Natural killer cell (primary cell): ENCODE data around the gene DUSP1. TPM values are rescaled to one million over a fixed set of nuclear protein-coding genes. Genes with fewer than 3 reads are reported as not detected.
"Not testable (repeated sequence)": the region's sequence is repeated elsewhere in the genome, so short reads cannot be mapped to it uniquely, and the experiment has no call there.

Experiments used
- ATAC-seq, 3 donors: fragments of 150-1000 bp in 2 of 3; fragments of 200-7000 bp in 1 of 3; cut with Tn5 transposase; 1 replicate in 1 of 3; 2 replicates in 2 of 3; pipeline ENCODE4 v1.10.0; 2021; ENCODE audit warnings: mild to moderate bottlenecking in 2 of 3, moderate library complexity in 2 of 3
- DNase-seq, 2 donors: peaks; one replicate each; pipeline versions ENCODE4 v3.0.0 to v3.0.0-alpha.2; 2013 to 2021; ENCODE audit warnings: mixed read lengths in 1 of 2
- H3K27ac ChIP-seq: one replicate; pipeline ENCODE4 v1.5.1; 2013; ENCODE audit warnings: mild to moderate bottlenecking, low read length
- H3K27me3 ChIP-seq: one replicate; pipeline ENCODE4 v1.6.1; 2013; ENCODE audit warnings: low read length; ENCODE audit not compliant: control insufficient read depth, insufficient read depth
- H3K36me3 ChIP-seq: one replicate; pipeline ENCODE4 v1.6.1; 2013; ENCODE audit warnings: low read length; ENCODE audit not compliant: control insufficient read depth, insufficient read depth
- H3K4me1 ChIP-seq: one replicate; pipeline ENCODE4 v1.6.1; 2013; ENCODE audit warnings: low read length; ENCODE audit not compliant: control insufficient read depth, insufficient read depth
- H3K4me3 ChIP-seq: one replicate; pipeline ENCODE4 v1.5.1; 2013; ENCODE audit warnings: low read length
- H3K9me3 ChIP-seq: one replicate; pipeline ENCODE4 v1.6.1; 2013; ENCODE audit warnings: low read length; ENCODE audit not compliant: control insufficient read depth, insufficient read depth
- H3K27ac Mint-ChIP-seq, 2 donors: one replicate each; pipeline ENCODE4 v1.8.0; 2022; ENCODE audit warnings: mild to moderate bottlenecking in 2 of 2, mixed read lengths in 2 of 2, moderate library complexity in 1 of 2
- H3K27me3 Mint-ChIP-seq, 2 donors: one replicate each; pipeline ENCODE4 v1.8.0; 2022; ENCODE audit warnings: low read depth in 2 of 2, mixed read lengths in 2 of 2
- H3K36me3 Mint-ChIP-seq: one replicate; pipeline ENCODE4 v1.8.0; 2022; ENCODE audit warnings: mixed read lengths
- H3K4me1 Mint-ChIP-seq, 2 donors: one replicate each; pipeline ENCODE4 v1.8.0; 2022; ENCODE audit warnings: mixed read lengths in 2 of 2
- H3K4me3 Mint-ChIP-seq: one replicate; pipeline ENCODE4 v1.8.0; 2022; ENCODE audit warnings: mild to moderate bottlenecking, moderate library complexity, mixed read lengths
- H3K9me3 Mint-ChIP-seq, 2 donors: one replicate each; pipeline ENCODE4 v1.8.0; 2022; ENCODE audit warnings: mixed read lengths in 2 of 2
- WGBS: methylation state at CpG from one replicate; pipeline ENCODE4 v1.1.7; 2013; ENCODE audit warnings: missing lambda C conversion rate; ENCODE audit not compliant: insufficient coverage; 5-methylcytosine and 5-hydroxymethylcytosine counted together
- intact Hi-C: fragments of 100-400 bp; cut with micrococcal nuclease; formaldehyde crosslinking; loops from one replicate; pipeline ENCODE4 v1.14.2; 2022
- total RNA-seq, 4 donors: library from RNA; stranded (reverse); fragments of 120-200 nt in 1 of 4; gene quantifications; one replicate each; pipeline versions ENCODE4 v1.2.3 to v1.2.4, GENCODE V29; 2013 to 2022
- TF ChIP-seq, protein P1 (sequence below): fragments of 200-600 bp; IDR thresholded peaks from one replicate; pipeline ENCODE4 v1.8.0; 2022; ENCODE audit warnings: antibody characterized with exemption

The DUSP1 gene
- total RNA-seq, 3 donors from 2014 or later (not counting 1 experiment from before 2014, with no cell fraction given), result 1,579 to 2,725 (median 2,168) TPM

DNA sequence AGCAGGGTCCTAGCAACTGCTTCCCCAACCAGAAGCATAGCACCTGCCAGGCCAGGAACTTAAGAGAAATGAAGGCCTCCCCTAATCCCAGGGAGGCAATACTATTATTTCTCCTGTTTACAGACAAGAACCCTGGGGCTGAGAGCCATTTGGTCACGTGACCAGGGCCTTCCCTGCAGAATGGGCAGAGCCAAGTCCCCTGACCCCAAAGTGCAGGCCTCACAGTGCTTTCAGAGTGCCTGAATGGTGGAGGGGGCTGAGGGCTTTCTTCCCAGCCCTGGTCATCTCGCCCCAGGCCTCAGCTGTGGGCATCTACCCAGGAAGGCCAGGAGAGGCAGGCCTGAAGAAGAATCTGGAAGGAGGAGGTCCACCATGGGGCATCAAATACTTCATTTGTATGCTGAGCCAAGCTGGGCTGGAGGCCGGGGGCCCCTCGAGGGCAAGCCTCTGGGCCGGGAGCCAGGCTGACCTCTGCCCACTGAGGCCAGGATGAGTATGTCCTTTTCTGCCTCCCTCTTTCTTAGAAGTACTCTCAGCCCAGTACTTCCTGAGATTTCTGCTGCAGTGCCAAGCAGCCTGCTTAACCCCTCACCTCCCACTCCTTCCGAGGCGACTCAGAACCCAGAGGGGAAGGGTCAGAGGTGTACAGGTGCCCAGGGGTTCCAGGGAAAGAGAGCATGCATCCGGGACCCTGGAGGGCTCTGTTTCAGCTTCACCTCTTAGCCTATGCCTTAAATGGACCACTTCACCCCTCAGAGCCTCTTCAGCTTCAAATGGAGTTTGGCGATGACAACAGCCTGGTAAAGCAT, 18.9 kb upstream of the DUSP1 start:
- peaks cover 9% of the 10 kb centered on the region for H3K4me1 ChIP-seq
- Mint-ChIP-seq H3K27me3 (no peaks in the 10 kb centered on the region), H3K27ac (no peak overlapping the region), H3K36me3 (no peaks in the 10 kb centered on the region), H3K9me3 (no peaks in the 10 kb centered on the region), H3K4me1 (no peaks in the 10 kb centered on the region), H3K4me3 (no peak overlapping the region)
- no peak overlapping the region for H3K4me3 ChIP-seq
- WGBS, result 89% methylated on average over 9 of the region's 9 CpGs
- intact Hi-C loops, result no loop called here
- TF ChIP-seq, protein P1, sequence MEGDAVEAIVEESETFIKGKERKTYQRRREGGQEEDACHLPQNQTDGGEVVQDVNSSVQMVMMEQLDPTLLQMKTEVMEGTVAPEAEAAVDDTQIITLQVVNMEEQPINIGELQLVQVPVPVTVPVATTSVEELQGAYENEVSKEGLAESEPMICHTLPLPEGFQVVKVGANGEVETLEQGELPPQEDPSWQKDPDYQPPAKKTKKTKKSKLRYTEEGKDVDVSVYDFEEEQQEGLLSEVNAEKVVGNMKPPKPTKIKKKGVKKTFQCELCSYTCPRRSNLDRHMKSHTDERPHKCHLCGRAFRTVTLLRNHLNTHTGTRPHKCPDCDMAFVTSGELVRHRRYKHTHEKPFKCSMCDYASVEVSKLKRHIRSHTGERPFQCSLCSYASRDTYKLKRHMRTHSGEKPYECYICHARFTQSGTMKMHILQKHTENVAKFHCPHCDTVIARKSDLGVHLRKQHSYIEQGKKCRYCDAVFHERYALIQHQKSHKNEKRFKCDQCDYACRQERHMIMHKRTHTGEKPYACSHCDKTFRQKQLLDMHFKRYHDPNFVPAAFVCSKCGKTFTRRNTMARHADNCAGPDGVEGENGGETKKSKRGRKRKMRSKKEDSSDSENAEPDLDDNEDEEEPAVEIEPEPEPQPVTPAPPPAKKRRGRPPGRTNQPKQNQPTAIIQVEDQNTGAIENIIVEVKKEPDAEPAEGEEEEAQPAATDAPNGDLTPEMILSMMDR, result no peak
- no peaks in the 10 kb centered on the region for H3K36me3 ChIP-seq
- no peak for DNase-seq
- no peaks in the 10 kb centered on the region for H3K9me3 ChIP-seq
- no peak for ATAC-seq
- no peak overlapping the region for H3K27ac ChIP-seq
- H3K27me3 ChIP-seq, result no peaks in the 10 kb centered on the region

DNA sequence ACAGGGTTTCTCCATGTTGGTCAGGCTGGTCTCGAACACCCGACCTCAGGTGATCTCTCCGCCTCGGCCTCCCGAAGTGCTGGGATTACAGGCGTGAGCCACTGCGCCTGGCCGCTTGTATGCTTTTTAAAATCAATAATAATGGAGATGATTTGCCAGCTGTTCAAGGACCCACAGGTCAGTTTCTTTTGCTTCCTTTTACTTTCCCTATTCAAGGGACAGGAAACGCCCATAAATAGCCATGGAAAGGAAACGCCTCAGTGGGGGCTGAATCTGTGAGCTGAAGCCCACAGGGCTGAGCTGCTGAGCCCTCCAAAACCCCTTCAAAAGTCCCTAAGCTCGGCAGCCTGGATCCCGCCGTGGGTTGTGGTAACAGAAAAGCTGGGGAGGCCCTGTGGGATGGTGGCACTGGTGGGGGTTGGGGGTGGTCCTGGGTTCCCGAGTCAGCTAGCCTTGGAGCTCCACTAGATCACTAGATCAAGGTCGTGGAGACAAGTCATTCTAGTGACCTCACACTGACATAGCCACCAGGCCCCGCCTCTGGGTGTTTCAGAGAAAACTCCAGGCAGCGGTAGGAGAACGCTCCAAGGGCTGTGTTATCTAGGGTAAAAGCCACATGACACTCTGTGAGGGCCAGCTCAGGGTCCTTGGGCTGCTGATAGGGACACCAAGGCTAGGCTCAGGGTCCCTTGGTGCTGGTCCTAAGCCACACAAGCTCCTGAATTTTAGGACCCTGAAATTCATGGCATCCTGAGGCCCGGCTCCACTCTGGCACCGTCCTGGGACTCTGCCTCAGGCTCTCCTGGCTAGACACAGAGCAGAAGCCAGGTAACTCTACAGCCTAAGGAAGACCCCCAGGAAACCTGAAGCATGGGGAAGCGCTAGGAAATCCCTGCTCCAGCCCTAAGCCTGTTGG, 18.0 kb upstream of the DUSP1 start:
- TF ChIP-seq, protein P1, result no peak
- 68% methylated on average over 21 of the region's 21 CpGs for WGBS
- no peaks in the 10 kb centered on the region for H3K36me3 ChIP-seq
- peak in 2 of 3 donors; percentile 37 to 65 for ATAC-seq
- H3K4me1 ChIP-seq, result peaks cover 6% of the 10 kb centered on the region
- Mint-ChIP-seq H3K27me3 (no peaks in the 10 kb centered on the region), H3K27ac (no peak overlapping the region), H3K4me3 (no peak overlapping the region), H3K9me3 (no peaks in the 10 kb centered on the region), H3K4me1 (no peaks in the 10 kb centered on the region), H3K36me3 (no peaks in the 10 kb centered on the region)
- intact Hi-C loops, result no loop called here
- H3K4me3 ChIP-seq, result no peak overlapping the region
- H3K27ac ChIP-seq, result no peak overlapping the region
- H3K27me3 ChIP-seq, result no peaks in the 10 kb centered on the region
- DNase-seq, result no peak
- no peaks in the 10 kb centered on the region for H3K9me3 ChIP-seq

DNA sequence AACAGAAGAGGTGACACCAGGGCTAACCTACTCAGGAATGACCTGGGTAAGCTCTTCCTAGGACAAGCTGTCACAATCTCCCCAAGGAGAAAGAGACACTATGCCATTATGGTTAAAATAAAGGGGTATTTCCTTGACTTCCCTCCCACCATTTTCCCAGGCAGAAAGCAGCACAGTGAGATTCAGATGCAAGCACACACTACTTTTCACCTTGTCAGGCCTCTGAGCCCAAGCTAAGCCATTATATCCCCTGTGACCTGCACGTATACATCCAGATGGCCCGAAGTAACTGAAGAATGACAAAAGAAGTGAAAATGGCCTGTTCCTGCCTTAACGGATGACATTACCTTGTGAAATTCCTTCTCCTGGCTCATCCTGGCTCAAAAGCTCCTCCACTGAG, 16.5 kb upstream of the DUSP1 start:
- not testable (repeated sequence) for H3K4me3 Mint-ChIP-seq, H3K9me3 Mint-ChIP-seq

More for the DNA sequence above, 16.5 kb upstream of the DUSP1 start:
- H3K4me1 Mint-ChIP-seq, H3K4me3 ChIP-seq, DNase-seq, H3K9me3 ChIP-seq, H3K27me3 ChIP-seq, H3K4me1 ChIP-seq, intact Hi-C loops, ATAC-seq, H3K36me3 ChIP-seq, H3K27ac Mint-ChIP-seq, H3K27me3 Mint-ChIP-seq, H3K27ac ChIP-seq, H3K36me3 Mint-ChIP-seq: not testable (repeated sequence)
- WGBS, result 89% methylated on average over 3 of the region's 3 CpGs
